Retinal pigment epithelial cell (primary cell): Measurements from ENCODE around the gene PTPRN2.

Experiments used
- DNase-seq: peaks from one replicate; pipeline ENCODE4 v3.0.0-alpha.2; 2010; ENCODE audit warnings: low read depth
- H3K4me3 ChIP-seq: 2 replicates; pipeline ENCODE4 v1.5.1; 2011; ENCODE audit warnings: mild to moderate bottlenecking, low read length, control low read depth, moderate library complexity
- TF ChIP-seq, protein P1 (sequence below): conservative IDR thresholded peaks from 2 replicates; pipeline ENCODE4 v1.5.1; 2011; ENCODE audit warnings: low read depth, low read length, control low read depth, inconsistent platforms

The PTPRN2 gene

DNA sequence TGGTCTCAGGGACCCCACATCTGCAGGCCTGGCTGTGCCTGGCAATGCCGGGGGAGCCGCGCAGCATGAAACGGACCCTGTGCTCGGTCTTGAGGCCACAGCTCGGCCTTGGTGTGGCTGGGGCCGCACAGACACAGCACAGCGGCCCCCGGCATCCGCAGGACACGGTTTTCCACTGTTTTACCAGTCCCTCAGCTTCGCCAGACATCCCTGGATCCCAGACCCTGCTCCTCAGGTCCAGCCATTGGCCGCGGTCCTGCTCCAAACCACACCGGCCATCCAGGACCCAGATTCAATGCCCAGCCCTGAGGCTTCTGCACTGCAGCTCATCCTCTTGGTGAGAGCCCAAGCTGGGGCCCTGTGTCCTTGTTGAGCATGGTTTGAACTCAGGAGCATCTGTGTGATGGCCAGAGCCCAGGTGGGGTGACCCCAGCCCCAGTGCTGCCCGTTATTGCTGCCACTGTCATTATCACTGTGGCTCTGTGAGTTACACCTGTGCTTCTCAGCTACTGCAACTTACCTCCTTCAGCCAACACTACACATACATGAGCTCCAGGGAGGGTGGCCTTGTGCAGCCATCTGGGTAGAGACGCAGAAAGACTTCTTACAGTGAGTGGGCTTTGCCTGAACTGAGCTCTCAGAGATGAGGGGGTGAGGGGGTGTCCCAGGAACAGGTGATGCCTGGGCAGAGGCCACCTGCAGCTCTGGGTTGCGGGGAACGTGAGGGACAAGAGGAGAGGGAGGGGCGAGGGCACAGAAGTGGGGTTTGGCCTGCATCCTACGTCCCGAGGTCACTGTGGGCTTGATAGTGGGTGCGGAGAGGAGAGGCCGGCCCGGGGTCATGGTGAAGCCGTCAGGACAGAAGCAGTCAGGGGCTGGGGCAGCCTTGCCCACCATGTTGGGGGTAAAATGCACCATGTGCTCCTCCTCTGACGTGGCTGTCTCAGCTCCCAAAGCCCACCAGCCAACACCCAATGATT, 567.6 kb downstream of the PTPRN2 start:
- no peak for DNase-seq
- H3K4me3 ChIP-seq: no peak overlapping the region
- TF ChIP-seq, protein P1, sequence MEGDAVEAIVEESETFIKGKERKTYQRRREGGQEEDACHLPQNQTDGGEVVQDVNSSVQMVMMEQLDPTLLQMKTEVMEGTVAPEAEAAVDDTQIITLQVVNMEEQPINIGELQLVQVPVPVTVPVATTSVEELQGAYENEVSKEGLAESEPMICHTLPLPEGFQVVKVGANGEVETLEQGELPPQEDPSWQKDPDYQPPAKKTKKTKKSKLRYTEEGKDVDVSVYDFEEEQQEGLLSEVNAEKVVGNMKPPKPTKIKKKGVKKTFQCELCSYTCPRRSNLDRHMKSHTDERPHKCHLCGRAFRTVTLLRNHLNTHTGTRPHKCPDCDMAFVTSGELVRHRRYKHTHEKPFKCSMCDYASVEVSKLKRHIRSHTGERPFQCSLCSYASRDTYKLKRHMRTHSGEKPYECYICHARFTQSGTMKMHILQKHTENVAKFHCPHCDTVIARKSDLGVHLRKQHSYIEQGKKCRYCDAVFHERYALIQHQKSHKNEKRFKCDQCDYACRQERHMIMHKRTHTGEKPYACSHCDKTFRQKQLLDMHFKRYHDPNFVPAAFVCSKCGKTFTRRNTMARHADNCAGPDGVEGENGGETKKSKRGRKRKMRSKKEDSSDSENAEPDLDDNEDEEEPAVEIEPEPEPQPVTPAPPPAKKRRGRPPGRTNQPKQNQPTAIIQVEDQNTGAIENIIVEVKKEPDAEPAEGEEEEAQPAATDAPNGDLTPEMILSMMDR: no peak

DNA sequence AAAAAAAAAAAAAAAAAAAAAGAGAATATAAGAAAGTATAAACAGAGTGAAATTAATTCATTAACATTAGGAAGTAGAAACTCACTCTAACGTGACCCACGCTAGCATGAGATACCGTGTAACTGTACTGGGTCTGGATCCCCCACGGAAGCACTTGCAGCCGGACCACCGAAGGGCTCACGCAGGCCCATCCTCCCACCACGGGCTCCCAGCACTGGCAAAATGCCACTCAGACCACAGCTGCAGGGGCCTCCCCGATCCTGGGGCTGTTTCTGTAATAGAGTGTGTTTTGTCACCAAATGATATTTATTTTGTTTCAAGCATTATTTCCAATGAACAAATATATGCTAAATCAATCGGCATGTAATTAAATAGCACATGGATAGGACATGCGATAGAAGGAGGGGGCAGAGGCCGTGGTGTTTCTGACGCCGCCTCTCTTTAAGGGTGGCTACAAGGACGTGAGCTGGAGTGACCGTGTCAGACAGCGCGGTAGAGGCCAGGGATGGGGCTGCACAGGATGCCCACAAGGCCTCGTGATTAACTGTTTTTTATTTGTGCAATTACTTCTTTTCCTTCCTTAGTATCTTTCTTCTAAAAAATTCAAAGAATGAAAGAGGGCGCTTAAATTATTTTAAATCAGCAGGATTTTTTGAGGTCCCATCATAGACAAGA, 568.5 kb downstream of the PTPRN2 start:
- no peak for DNase-seq
- no peak overlapping the region for H3K4me3 ChIP-seq
- TF ChIP-seq, protein P1: no peak

DNA sequence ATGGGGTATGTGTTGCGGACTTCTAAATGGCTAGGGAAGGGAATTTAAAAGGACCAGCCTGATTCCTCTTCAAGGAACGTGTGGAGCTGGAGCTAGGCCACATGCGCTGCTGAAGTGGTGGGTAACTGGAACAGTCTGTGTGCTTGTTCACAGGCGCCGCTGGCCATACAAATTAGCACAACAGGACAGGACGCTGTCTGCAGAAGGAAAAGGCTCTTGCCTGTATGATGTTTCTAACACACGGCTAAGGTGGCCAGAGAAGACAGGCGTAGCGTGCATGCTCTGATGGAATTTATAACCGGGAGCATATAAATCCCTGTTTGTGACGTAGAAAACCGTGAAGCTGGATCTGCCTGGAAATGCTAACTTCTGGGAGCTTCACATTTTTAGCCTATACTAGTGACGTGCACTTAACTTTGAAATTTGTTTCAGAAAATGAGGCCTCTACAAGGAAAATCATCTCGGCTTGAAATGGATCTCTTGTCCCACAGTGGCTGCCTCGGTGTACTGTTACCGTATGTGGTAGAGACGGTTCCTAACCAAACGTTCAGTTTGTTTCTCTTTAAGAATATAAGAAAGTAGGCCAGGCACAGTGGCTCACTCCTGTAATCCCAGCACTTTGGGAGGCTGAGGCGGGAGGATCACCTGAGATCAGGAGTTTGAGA, 569.4 kb downstream of the PTPRN2 start:
- TF ChIP-seq, protein P1: no peak
- no peak overlapping the region for H3K4me3 ChIP-seq
- no peak for DNase-seq

- no peak overlapping the region for H3K4me3 ChIP-seq
- no peak for DNase-seq
- TF ChIP-seq, protein P1: no peak
These were observed 570.2 kb downstream of the PTPRN2 start for GRCh38 chr7:158017111-158018097.

DNA sequence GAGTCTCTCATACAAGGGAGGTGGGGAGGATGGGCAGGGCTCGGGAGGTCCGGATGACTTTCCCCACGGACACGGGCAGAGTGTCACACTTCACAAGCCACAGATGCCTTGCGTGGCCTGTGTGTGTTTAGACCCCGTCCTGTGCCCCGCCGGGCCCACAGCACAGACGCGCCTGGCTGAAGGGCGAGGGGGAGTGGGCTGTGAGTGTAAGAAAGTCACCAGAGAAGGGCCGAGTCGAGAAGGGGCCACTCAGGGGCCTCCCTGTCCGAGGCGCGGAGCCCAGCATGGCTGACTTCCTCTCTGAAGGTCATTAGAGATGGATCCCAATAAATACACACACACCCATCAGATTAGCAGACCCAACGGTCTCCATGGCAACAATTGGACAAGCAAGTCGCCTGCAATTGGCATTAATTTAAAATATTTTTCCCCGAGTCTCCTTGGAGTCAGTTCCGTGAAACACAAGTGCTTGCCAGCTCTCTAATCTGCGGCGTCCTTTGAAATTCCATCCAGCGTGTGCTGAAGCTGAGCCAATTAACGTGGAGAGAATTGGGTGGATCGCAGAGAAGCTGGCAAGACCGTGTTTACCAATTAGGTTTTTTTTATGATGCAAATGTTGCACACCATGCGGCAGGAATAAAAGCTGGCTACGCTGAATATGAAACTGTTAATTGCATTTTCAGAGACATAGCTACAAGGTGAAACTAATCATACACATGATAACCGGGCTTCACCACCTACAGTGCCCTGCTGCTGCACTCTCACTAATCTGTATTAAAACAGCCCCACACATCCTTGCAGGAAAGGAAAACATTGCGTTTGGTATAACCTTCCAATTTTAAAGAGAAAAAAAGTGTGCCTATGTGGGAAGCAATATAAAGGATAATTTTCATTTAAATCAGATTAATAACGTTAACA, 571.2 kb downstream of the PTPRN2 start:
- DNase-seq: no peak
- TF ChIP-seq, protein P1: no peak
- H3K4me3 ChIP-seq: no peak overlapping the region
